HepG2 (cell line): Measurements from ENCODE around the gene MTSS2. TPM values are rescaled to one million over a fixed set of nuclear protein-coding genes. Genes with fewer than 3 reads are reported as not detected.

Source experiments
- AGO1 ChIP-seq: fragments of 200-400 bp; formaldehyde crosslinking; IDR thresholded peaks from 2 replicates; pipeline ENCODE4 v1.6.1; 2017; ENCODE audit warnings: mild to moderate bottlenecking, low read depth, low read length, moderate library complexity; ENCODE audit not compliant: poor library complexity, severe bottlenecking
- BATF2 ChIP-seq: sonication (generic); formaldehyde crosslinking; IDR thresholded peaks from 2 replicates; pipeline ENCODE4 v1.8.0; 2022; ENCODE audit warnings: mild to moderate bottlenecking, missing genetic modification reagents, moderate library complexity
- DR1 ChIP-seq: sonication (generic); formaldehyde crosslinking; IDR thresholded peaks from 2 replicates; pipeline ENCODE4 v1.8.0; 2021; ENCODE audit warnings: mild to moderate bottlenecking, missing genetic modification reagents, inconsistent platforms
- E2F2 ChIP-seq: sonication (generic); formaldehyde crosslinking; IDR thresholded peaks from 2 replicates; pipeline ENCODE4 v1.4.0; 2020; ENCODE audit warnings: missing genetic modification reagents, borderline replicate concordance
- FOXO1 ChIP-seq: sonication (generic); formaldehyde crosslinking; IDR thresholded peaks from 2 replicates; pipeline ENCODE4 v1.4.0; 2020; ENCODE audit warnings: missing genetic modification reagents
- GMEB1 ChIP-seq: sonication (generic); formaldehyde crosslinking; IDR thresholded peaks from 2 replicates; pipeline ENCODE4 v1.5.1; 2020; ENCODE audit warnings: missing genetic modification reagents, mild to moderate bottlenecking, borderline replicate concordance
- HOXA7 ChIP-seq: sonication (generic); formaldehyde crosslinking; IDR thresholded peaks from 2 replicates; pipeline ENCODE4 v1.8.1; 2022; ENCODE audit warnings: mild to moderate bottlenecking, missing genetic modification reagents, moderate library complexity
- HOXD1 ChIP-seq: sonication (generic); formaldehyde crosslinking; IDR thresholded peaks from 2 replicates; pipeline ENCODE4 v1.5.0; 2020; ENCODE audit warnings: missing genetic modification reagents
- JUNB ChIP-seq: sonication (generic); formaldehyde crosslinking; IDR thresholded peaks from 2 replicates; pipeline ENCODE4 v1.8.0; 2022; ENCODE audit warnings: missing genetic modification reagents, mild to moderate bottlenecking, borderline replicate concordance
- MEIS1 ChIP-seq: sonication (generic); formaldehyde crosslinking; IDR thresholded peaks from 2 replicates; pipeline ENCODE4 v1.9.0; 2021; ENCODE audit warnings: mild to moderate bottlenecking, missing genetic modification reagents, moderate library complexity, borderline replicate concordance
- MEIS2 ChIP-seq: sonication (generic); formaldehyde crosslinking; IDR thresholded peaks from 2 replicates; pipeline ENCODE4 v1.9.0; 2021; ENCODE audit warnings: mild to moderate bottlenecking, missing genetic modification reagents
- NFIB ChIP-seq: sonication (generic); formaldehyde crosslinking; IDR thresholded peaks from 2 replicates; pipeline ENCODE4 v1.9.0; 2021; ENCODE audit warnings: missing genetic modification reagents, mild to moderate bottlenecking, borderline replicate concordance
- NR2C2 ChIP-seq: sonication (generic); formaldehyde crosslinking; IDR thresholded peaks from 2 replicates; pipeline ENCODE4 v1.4.0; 2020; ENCODE audit warnings: missing genetic modification reagents, mild to moderate bottlenecking, moderate library complexity, borderline replicate concordance
- POGZ ChIP-seq: sonication (generic); formaldehyde crosslinking; IDR thresholded peaks from 2 replicates; pipeline ENCODE4 v1.4.0; 2020; ENCODE audit warnings: mild to moderate bottlenecking, missing genetic modification reagents
- SETDB1 ChIP-seq: sonication (generic); formaldehyde crosslinking; IDR thresholded peaks from 2 replicates; pipeline ENCODE4 v1.5.1; 2020; ENCODE audit warnings: missing genetic modification reagents, mild to moderate bottlenecking, borderline replicate concordance
- ZBTB14 ChIP-seq: sonication (generic); formaldehyde crosslinking; IDR thresholded peaks from 2 replicates; pipeline ENCODE4 v1.4.0; 2020; ENCODE audit warnings: missing genetic modification reagents
- ZMAT5 ChIP-seq: sonication (generic); formaldehyde crosslinking; IDR thresholded peaks from 2 replicates; pipeline ENCODE4 v1.5.0; 2020; ENCODE audit warnings: mild to moderate bottlenecking, low read depth, missing genetic modification reagents, borderline replicate concordance
- ZNF512B ChIP-seq: sonication (generic); formaldehyde crosslinking; IDR thresholded peaks from 2 replicates; pipeline ENCODE4 v1.5.1; 2020; ENCODE audit warnings: missing genetic modification reagents, mild to moderate bottlenecking, borderline replicate concordance
- ZNF530 ChIP-seq: sonication (generic); formaldehyde crosslinking; IDR thresholded peaks from 2 replicates; pipeline ENCODE4 v1.5.0; 2020; ENCODE audit warnings: low read depth, mild to moderate bottlenecking, missing genetic modification reagents
- ZNF562 ChIP-seq: sonication (generic); formaldehyde crosslinking; IDR thresholded peaks from 2 replicates; pipeline ENCODE4 v1.8.0; 2022; ENCODE audit warnings: missing genetic modification reagents, borderline replicate concordance
- ZNF598 ChIP-seq: sonication (generic); formaldehyde crosslinking; IDR thresholded peaks from 2 replicates; pipeline ENCODE4 v1.5.1; 2020; ENCODE audit warnings: mild to moderate bottlenecking, missing genetic modification reagents, borderline replicate concordance
- ZNF724P ChIP-seq: sonication (generic); formaldehyde crosslinking; IDR thresholded peaks from 2 replicates; pipeline ENCODE4 v1.8.0; 2022; ENCODE audit warnings: missing genetic modification reagents, borderline replicate concordance
- polyA plus RNA-seq, 8 experiments: library from polyadenylated mRNA; depleted of rRNA in 3 of 8; stranded (reverse) in 7 of 8; unstranded in 1 of 8; fragments of >200 nt; fragmentation: Illumina TruSeq in 4 of 8; extraction: Trizol in 4 of 8; gene quantifications; 2 replicates each; pipeline versions ENCODE4 v1.2.1 to v1.2.3, GENCODE V29; 2011 to 2016; ENCODE audit warnings: low read depth in 4 of 8, missing spikeins in 1 of 8, mixed read lengths in 1 of 8; ENCODE audit not compliant: insufficient read depth in 1 of 8
- total RNA-seq, 5 experiments: library from RNA; depleted of rRNA; stranded (reverse); fragments of >200 nt; fragmentation: Illumina TruSeq; extraction: Trizol; gene quantifications; 2 replicates each; pipeline ENCODE4 v1.2.3, GENCODE V29; 2016; ENCODE audit warnings: low read depth in 1 of 5

The MTSS2 gene
- total and polyA plus RNA-seq, 2 of the 13 experiments (the other 11 are each of a cell fraction or from before 2014, with no cell fraction given), result 132 to 242 TPM

GRCh38 chr16:70685938-70686375 lies at the start of gene MTSS2 (continued):
- TF ChIP-seq GMEB1 (CRISPR knock-in tag), result peak; percentile 29; the same call in 1 of the 2 replicates
- no peak for TF ChIP-seq ZNF562 (CRISPR knock-in tag)
- TF ChIP-seq HOXA7 (CRISPR knock-in tag), result no peak
- TF ChIP-seq AGO1, result no peak
- TF ChIP-seq E2F2, result no peak
- TF ChIP-seq MEIS1, result no peak
- no peak for TF ChIP-seq ZNF530 (CRISPR knock-in tag)
- no peak; the same call in 1 of the 2 replicates for TF ChIP-seq FOXO1
- no peak for TF ChIP-seq ZMAT5 (CRISPR knock-in tag)
- TF ChIP-seq JUNB (CRISPR knock-in tag), result no peak
- peak; percentile 50 for TF ChIP-seq MEIS2 (CRISPR knock-in tag)
- no peak for TF ChIP-seq HOXD1 (CRISPR knock-in tag)
- TF ChIP-seq NR2C2 (CRISPR knock-in tag), result no peak
- TF ChIP-seq NFIB, result no peak
- TF ChIP-seq ZNF724P (CRISPR knock-in tag), result no peak; the same call in 1 of the 2 replicates
- no peak for TF ChIP-seq BATF2 (CRISPR knock-in tag)
- no peak for TF ChIP-seq ZNF512B
- no peak for TF ChIP-seq SETDB1
- TF ChIP-seq POGZ, result no peak
- peak; percentile 43; the same call in 1 of the 2 replicates for TF ChIP-seq ZBTB14 (CRISPR knock-in tag)
- TF ChIP-seq DR1, result peak; percentile 21; the same call in 1 of the 2 replicates
- no peak; the same call in 1 of the 2 replicates for TF ChIP-seq ZNF598 (CRISPR knock-in tag)
